Body of pancreas (tissue), 4 donors: ENCODE data around the gene C4orf50.

ENCODE experiments used
- CTCF ChIP-seq, 7 experiments: fragments of 450-650 bp in 4 of 7; fragments of 200-600 bp in 3 of 7; sonication (generic) in 3 of 7; IDR thresholded peaks; one replicate each; pipeline ENCODE4 v1.5.1; 2016 to 2019; ENCODE audit warnings: antibody characterized with exemption in 7 of 7
- POLR2A ChIP-seq, 3 donors: fragments of 450-650 bp; IDR thresholded peaks; one replicate each; pipeline ENCODE4 v1.6.1; 2016; ENCODE audit warnings: antibody characterized with exemption in 3 of 3, mild to moderate bottlenecking in 2 of 3

DNA sequence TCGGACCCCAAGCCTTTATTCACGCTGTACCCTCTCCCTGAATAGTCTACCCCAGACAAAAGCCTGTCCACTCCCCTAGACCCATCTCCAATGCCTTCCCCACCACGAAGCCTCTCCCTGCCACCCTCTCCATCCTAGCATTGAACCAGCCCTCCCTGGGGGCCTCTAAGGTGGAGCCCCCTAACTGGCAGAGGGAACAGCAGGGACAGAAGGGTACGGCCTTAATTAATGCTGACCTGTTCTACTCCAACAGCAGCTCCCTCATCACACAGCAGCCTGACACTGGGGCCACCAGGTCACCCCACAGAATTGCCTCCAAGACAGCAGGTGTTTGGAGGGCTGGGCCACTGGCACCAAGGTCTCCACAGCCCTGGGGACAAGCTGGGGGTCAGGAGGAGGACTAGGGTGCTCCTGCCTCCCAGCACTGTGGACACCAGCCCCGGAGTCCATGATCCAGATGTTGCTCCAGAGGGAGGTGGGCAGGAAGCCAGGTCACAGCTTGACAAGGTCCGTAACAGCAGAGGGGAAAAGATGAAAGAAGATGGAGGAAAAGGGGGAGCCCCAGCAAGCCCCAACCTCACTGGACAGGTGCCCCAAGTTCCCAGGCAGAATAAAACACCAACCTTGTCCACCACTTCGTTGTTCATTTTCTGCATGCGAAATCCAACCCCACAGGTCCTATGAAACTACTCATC, 129.1 kb downstream of the C4orf50 start:
- TF ChIP-seq CTCF (IDR thresholded peaks at IDR 0.05), result no peak
- no peak for TF ChIP-seq POLR2A (IDR thresholded peaks at IDR 0.05)
